ENCODE data around the gene MEDAG. TPM values are rescaled to one million over a fixed set of nuclear protein-coding genes. Genes with fewer than 3 reads are reported as not detected.

Gene MEDAG
- total RNA-seq, 3 donors from 2014 or later = 0.46 to 11.0 (median 8.9) TPM

DNA sequence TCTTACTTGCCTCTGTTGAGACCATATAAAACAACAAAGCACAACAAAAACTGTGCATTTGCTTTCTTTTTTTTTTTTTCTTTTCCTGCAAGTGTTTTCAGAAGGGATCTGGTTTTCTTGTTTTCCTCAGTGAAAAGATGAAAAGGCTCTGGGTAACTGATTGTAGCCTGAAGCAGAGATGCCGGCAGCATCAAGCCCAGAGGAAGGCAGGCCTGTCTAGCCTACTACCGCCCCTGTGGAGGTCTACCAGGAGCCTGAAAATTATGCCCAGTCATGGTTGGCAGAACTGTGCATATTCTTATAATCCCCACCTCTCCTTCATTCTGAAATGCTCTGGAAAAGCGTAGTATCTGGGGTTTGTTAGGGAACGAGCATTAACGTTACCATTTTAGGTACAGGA is 32.6 kb upstream of the MEDAG start:
- H3K36me3 ChIP-seq (ENCODE audit: low read depth) = no peaks in the 10 kb centered on the region
- no peaks in the 10 kb centered on the region for H3K4me1 ChIP-seq (ENCODE audit: low read depth)
- DNase-seq (no peak), ATAC-seq (no peak)
- H3K4me3 ChIP-seq = no peak overlapping the region
- TF ChIP-seq, protein P1, sequence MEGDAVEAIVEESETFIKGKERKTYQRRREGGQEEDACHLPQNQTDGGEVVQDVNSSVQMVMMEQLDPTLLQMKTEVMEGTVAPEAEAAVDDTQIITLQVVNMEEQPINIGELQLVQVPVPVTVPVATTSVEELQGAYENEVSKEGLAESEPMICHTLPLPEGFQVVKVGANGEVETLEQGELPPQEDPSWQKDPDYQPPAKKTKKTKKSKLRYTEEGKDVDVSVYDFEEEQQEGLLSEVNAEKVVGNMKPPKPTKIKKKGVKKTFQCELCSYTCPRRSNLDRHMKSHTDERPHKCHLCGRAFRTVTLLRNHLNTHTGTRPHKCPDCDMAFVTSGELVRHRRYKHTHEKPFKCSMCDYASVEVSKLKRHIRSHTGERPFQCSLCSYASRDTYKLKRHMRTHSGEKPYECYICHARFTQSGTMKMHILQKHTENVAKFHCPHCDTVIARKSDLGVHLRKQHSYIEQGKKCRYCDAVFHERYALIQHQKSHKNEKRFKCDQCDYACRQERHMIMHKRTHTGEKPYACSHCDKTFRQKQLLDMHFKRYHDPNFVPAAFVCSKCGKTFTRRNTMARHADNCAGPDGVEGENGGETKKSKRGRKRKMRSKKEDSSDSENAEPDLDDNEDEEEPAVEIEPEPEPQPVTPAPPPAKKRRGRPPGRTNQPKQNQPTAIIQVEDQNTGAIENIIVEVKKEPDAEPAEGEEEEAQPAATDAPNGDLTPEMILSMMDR (IDR thresholded peaks at IDR 0.05) = no peak
- no peaks in the 10 kb centered on the region for H3K9me3 ChIP-seq
- intact Hi-C loops (cut with DNase I, micrococcal nuclease) = no loop called here

DNA sequence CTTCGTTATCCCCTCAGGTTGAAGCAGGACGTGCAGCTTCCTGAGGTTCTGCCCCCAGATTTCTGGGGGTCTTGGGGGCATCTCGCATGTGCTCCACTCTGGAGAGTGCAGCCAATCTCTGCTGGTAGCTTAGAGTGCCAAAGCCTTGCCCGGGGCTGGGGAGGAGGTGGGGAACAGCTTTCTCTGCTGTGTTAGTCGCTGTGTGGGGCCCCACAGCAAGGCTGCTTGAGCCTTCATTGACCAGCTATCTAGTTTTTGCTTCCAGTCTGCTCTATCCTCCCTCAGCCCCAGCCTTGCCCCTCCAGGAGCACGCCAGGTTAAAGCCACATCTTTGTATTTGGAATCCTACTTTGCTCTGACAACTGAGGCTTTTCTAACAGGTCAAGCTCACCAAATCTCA is 32.0 kb upstream of the MEDAG start:
- TF ChIP-seq, protein P1 (IDR thresholded peaks at IDR 0.05) = no peak
- intact Hi-C loops (cut with DNase I, micrococcal nuclease) = no loop called here
- Histone ChIP-seq H3K9me3 (no peaks in the 10 kb centered on the region), H3K4me1 (ENCODE audit: low read depth) (no peaks in the 10 kb centered on the region), H3K36me3 (ENCODE audit: low read depth) (no peaks in the 10 kb centered on the region), H3K4me3 (no peak overlapping the region)
- DNase-seq (no peak), ATAC-seq (no peak)

DNA sequence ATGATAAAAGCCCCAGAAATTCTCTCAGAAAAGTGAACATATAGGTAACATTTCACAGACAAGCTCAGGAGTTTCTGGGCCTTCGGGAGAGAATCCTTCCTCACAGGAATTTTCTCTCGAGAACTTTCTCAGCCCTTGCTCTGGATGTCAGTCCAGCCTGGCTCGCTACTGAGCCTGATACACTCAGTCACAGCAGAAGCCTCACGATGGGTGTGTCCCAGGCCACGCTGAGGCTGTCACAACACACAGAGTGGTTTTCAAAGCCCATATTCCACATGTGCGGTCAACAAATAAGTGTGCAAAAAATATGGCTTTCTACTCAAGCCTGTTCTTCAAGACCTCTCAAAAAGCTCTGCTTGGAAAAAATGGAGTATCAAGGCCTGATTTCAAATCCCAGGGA is 31.5 kb upstream of the MEDAG start:
- TF ChIP-seq, protein P1 (IDR thresholded peaks at IDR 0.05) = no peak
- no peaks in the 10 kb centered on the region for H3K36me3 ChIP-seq (ENCODE audit: low read depth)
- no peak for ATAC-seq
- DNase-seq = no peak
- no peaks in the 10 kb centered on the region for H3K9me3 ChIP-seq
- intact Hi-C loops (cut with DNase I, micrococcal nuclease) = no loop called here
- H3K4me1 ChIP-seq (ENCODE audit: low read depth) = no peaks in the 10 kb centered on the region
- no peak overlapping the region for H3K4me3 ChIP-seq

DNA sequence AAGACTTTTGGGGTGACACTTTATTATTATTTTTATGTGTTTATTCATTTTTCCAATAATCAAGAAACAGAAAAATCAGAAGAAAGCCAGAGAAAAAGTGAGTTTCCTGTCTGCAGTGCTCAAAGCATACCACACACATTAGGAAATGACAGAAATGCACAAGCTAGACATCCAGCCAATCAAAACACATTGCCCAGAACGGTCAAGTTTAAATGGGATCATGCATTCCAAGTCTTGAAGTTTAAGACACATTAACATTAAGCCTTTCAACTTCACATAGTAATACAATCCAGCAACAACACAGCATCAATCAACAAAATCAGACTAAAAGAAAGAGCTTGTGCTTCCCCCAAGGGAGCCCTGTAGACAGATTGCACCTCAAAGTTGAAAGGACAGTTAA is 28.7 kb upstream of the MEDAG start:
- intact Hi-C loops (cut with DNase I, micrococcal nuclease) = no loop called here
- no peak for ATAC-seq
- H3K9me3 ChIP-seq = no peaks in the 10 kb centered on the region

DNA sequence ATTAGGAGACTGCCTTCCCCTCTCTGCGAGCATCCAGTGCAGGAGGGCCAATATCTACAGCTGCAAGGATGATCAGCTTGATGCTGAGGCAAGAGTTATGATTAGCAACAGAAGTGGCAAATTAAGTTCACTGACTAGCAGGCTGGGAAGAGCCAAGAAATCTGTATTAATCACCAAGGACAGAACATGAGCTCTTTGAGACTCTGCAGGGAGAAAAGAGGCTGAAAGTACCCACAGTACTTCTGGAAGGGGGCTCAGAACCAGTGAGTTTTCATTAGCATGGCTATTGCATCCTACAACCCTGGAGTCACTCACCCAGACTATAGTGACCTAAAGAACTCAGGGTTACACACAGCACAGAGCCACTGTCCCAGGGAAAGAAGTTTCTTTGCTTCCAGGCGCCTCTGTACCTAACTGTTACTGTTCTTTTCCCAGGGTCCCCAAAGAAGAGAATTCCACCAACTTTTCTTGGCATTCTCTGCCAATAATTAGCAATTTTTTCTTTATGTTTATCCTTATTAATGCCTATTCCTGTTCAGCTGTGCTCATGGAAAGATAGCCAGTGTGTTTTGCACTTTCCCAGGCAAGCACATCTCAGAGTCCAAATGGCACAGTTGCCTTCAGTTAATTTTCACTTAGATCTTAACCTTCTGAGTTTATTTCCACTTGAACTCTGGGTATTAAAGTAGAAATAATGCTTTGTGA is 25.8 kb upstream of the MEDAG start:
- intact Hi-C loops (cut with DNase I, micrococcal nuclease) = no loop called here
- Histone ChIP-seq H3K36me3 (ENCODE audit: low read depth) (no peaks in the 10 kb centered on the region), H3K9me3 (peaks cover 5% of the 10 kb centered on the region), H3K4me1 (ENCODE audit: low read depth) (no peaks in the 10 kb centered on the region), H3K4me3 (no peak overlapping the region)
- DNase-seq = no peak
- ATAC-seq = peak; percentile 14
- TF ChIP-seq, protein P1 (IDR thresholded peaks at IDR 0.05) = no peak

More for the DNA sequence above, 28.7 kb upstream of the MEDAG start:
- DNase-seq = no peak
- no peaks in the 10 kb centered on the region for H3K4me1 ChIP-seq (ENCODE audit: low read depth)
- no peak overlapping the region for H3K4me3 ChIP-seq
- no peaks in the 10 kb centered on the region for H3K36me3 ChIP-seq (ENCODE audit: low read depth)
- TF ChIP-seq, protein P1 (IDR thresholded peaks at IDR 0.05) = no peak

DNA sequence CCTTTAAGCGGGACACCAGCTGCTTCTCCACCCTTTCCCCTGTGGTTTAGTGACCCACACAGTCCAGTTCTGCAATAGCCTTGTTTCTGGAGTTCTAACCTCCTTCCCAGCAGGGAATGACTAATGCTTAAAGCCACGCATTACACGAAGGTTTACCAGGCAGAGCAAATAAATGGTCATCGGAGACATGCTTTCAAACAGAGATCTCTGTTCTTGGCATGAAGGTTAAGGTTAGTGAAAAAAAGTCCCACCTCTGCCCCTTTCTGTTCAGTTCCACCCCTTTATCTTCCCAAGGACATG is 25.3 kb upstream of the MEDAG start:
- no peaks in the 10 kb centered on the region for H3K4me1 ChIP-seq (ENCODE audit: low read depth)
- TF ChIP-seq, protein P1 (IDR thresholded peaks at IDR 0.05) = no peak
- peaks cover 5% of the 10 kb centered on the region for H3K9me3 ChIP-seq
- ATAC-seq = peak; percentile 62
- no peaks in the 10 kb centered on the region for H3K36me3 ChIP-seq (ENCODE audit: low read depth)
- no peak overlapping the region for H3K4me3 ChIP-seq
- intact Hi-C loops (cut with DNase I, micrococcal nuclease) = no loop called here
- DNase-seq = no peak
